Astrocyte of the cerebellum (primary cell): ENCODE measurements around the gene LRIG3.

Source experiments
- DNase-seq: peaks from one replicate; pipeline ENCODE4 v3.0.0-alpha.2; 2011; ENCODE audit warnings: low read depth
- H3K4me3 ChIP-seq: 2 replicates; pipeline ENCODE4 v1.5.1; 2011; ENCODE audit warnings: mild to moderate bottlenecking, low read depth, low read length, moderate library complexity
- CTCF ChIP-seq: IDR thresholded peaks from 2 replicates; pipeline ENCODE4 v1.5.1; 2012; ENCODE audit warnings: low read length, low read depth, moderate library complexity, mild to moderate bottlenecking; ENCODE audit errors: missing control alignments
- in situ Hi-C: cut with HindIII; loops from 2 replicates; pipeline ENCODE4 v1.10.0; 2017; ENCODE audit warnings: low sequenced_read_pairs

Gene LRIG3

DNA sequence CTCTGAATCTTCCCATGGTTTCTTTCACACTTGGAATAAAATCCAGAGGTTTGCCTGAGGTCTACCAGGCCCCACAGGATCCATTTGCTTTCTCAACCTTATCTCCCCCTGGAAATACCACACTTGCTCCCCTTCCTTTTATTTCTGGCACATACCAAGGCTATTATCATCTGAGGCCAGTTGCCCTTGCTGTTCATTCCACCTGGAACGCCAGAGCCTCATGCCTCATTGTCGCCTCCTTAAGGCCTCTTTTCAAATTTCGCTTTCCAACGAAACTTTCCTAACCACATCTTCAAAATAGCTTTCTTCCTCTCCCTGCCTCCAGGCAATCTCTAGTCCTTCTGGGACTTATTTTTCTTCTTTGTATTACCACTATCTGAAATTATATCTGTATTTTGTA, 11.2 kb upstream of the LRIG3 start:
- TF ChIP-seq CTCF = no peak
- no peak overlapping the region for H3K4me3 ChIP-seq
- in situ Hi-C loops = no loop called here
- no peak for DNase-seq

- TF ChIP-seq CTCF = no peak
- DNase-seq = no peak
- H3K4me3 ChIP-seq = no peak overlapping the region
- in situ Hi-C loops = no loop called here
Measured at GRCh38 chr12:58930770-58931324, 10.5 kb upstream of the LRIG3 start.

DNA sequence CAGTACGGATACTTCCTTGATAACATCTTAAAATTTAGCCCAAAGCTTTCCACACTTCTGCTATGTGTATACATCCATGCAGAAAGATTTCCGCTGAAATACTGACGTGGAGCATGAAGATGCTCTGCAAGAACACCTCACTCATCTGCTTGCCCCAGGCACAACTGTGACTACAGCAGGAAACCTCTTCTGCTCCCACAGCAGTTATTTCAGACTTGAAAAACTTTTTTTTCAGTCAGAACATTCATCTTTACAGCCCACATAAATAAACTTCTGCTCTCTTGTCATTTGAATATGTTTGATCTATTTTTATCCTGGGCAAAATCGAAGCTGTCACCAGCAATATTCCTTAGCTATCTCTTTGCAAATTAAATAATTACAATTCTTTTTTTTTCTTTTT, 6.8 kb upstream of the LRIG3 start:
- in situ Hi-C loops = no loop called here
- no peak for DNase-seq
- no peak for TF ChIP-seq CTCF
- no peak overlapping the region for H3K4me3 ChIP-seq

GRCh38 chr12:58926586-58926985, 6.3 kb upstream of the LRIG3 start:
- no peak overlapping the region for H3K4me3 ChIP-seq
- TF ChIP-seq CTCF = no peak
- no peak for DNase-seq
- in situ Hi-C loops = no loop called here

- TF ChIP-seq CTCF = no peak
- in situ Hi-C loops = no loop called here
- H3K4me3 ChIP-seq = no peak overlapping the region
- DNase-seq = no peak
Measured at GRCh38 chr12:58925751-58926150, 5.4 kb upstream of the LRIG3 start.

DNA sequence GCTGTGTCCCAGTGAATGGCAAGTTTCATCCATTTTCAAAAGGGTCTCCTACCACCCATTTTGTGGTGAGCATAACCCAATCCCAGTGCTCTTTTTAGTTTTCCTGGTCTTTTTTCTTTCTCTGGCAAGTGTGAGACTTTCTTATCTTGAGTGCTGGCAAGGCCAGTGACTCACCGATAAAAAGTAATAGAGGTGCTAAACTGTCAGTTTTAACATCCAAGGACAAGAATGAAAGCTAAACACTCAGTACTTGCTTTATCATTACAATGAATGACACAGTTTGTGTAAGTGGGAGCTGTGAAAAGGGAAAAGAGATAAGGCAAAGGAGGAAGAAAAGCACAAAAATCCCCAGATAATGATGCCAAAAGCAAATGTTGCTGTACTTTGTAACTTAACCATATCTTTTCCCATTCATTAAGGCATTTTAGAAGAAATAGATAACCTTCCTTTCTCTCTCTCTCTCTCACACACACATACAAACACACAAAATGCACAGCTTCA, 4.9 kb upstream of the LRIG3 start:
- no peak for DNase-seq
- H3K4me3 ChIP-seq = no peak overlapping the region
- in situ Hi-C loops = no loop called here
- no peak for TF ChIP-seq CTCF
